ENCODE results near the gene AGAP5. TPM values are rescaled to one million over a fixed set of nuclear protein-coding genes. Genes with fewer than 3 reads are reported as not detected.
A peak's percentile ranks its signal among the peaks of the same experiment; 100 is the strongest.

The AGAP5 gene
- total and polyA plus RNA-seq, 10 of the 15 experiments (the other 5 are each of a cell fraction or from before 2014, with no cell fraction given), result 0.68 to 8.5 (median 6.7) TPM; not detected in 1

DNA sequence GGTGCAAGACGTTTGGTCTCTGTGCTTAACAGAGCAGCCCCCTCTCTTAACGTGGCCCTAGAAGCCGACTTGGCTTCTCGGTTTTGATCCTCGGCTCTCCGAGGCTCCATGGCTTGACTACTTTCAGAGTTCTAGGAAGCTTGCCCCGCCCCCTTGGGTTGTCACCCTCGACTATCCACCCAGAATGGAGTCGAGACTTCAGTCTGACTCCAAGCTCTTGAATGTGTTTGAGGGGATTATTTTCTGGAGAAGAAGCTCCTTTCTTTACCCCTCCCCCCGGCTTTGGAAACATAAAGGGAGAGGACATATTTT lies 46.7 kb upstream of the AGAP5 start:
- intact Hi-C loops (cut with micrococcal nuclease; ENCODE audit: unreplicated experiment) (loop anchor here (1.0 to 2.0 kb wide), 3 partner anchors 14 to 36 kb away; no protein-coding TSS in a partner anchor), in situ Hi-C loops (cut with MboI) (no loop called here)
- peak overlapping the region; percentile 85 for H3K4me2 ChIP-seq (ENCODE audit: control insufficient read depth, insufficient read depth)
- no peaks in the 10 kb centered on the region for H3K9me3 ChIP-seq (replicated peaks; ENCODE audit: control insufficient read depth, insufficient read depth, low read length)
- POLR2A ChIA-PET, result interaction anchor here (0.5 to 3.7 kb wide), 9 partner anchors 10 to 134 kb away, joined by 5 to 38 read pairs (median 15); partner anchors contain the start of gene CHCHD1
- 0% methylated on average over 10 of the region's 10 CpGs for WGBS (ENCODE audit: insufficient coverage, insufficient replicate concordance, low lambda C conversion rate, missing lambda C conversion rate)
- peak overlapping the region; percentile 68 for H2AFZ ChIP-seq (ENCODE audit: control insufficient read depth, low read depth, low read length)
- H3K27ac ChIP-seq (ENCODE audit: control insufficient read depth, insufficient read depth), result peak overlapping the region; percentile 97
- peak overlapping the region; percentile 96 for H3K9ac ChIP-seq (ENCODE audit: control insufficient read depth, insufficient read depth, low read length)
- RAD21 ChIA-PET (ENCODE audit: unreplicated experiment), result interaction anchor here (0.6 to 5.3 kb wide), 13 partner anchors 11 to 195 kb away, joined by 3 to 52 read pairs (median 5); partner anchors contain the start of gene CHCHD1
- peaks cover 11% of the 10 kb centered on the region for H3K4me1 ChIP-seq (ENCODE audit: control insufficient read depth, insufficient read depth, low read length)
- peaks cover 56% of the 10 kb centered on the region for H3K79me2 ChIP-seq (ENCODE audit: control insufficient read depth, insufficient read depth, low read length)
- CTCF ChIA-PET, result interaction anchor here (1.0 to 2.7 kb wide), 5 partner anchors 14 to 214 kb away, joined by 3 to 20 read pairs (median 4); no protein-coding TSS in a partner anchor
- H3K27me3 ChIP-seq (replicated peaks in 1 of 2; ENCODE audit: control insufficient read depth in 2 of 2, insufficient read depth in 2 of 2, low read length in 1 of 2), result no peaks in the 10 kb centered on the region
- TSS peak; percentile 87 for BruUV-seq (replicated peaks)
- DNase-seq (ENCODE audit: low read depth, low spot score), result no peak
- ATAC-seq, result peak; percentile 60
- no peaks in the 10 kb centered on the region for H4K20me1 ChIP-seq (ENCODE audit: control insufficient read depth, insufficient read depth)
- SMC1A ChIA-PET (ENCODE audit: uncharacterized antibody, unreplicated experiment), result interaction anchor here (0.8 to 4.1 kb wide), 12 partner anchors 9 to 95 kb away, joined by 3 to 35 read pairs (median 7); partner anchors contain the start of gene CHCHD1
- H3K4me3 ChIP-seq, result peak overlapping the region; percentile 95
- FAIRE-seq, result no peak
- TF ChIP-seq HCFC1 (IDR thresholded peaks at IDR 0.05; ENCODE audit: low read length) (no peak), SIN3A (IDR thresholded peaks at IDR 0.05; ENCODE audit: low read depth, low read length) (no peak), BACH1 (IDR thresholded peaks at IDR 0.05; ENCODE audit: borderline replicate concordance) (0 out of 2 replicates have a peak, but pooled peaks have one; percentile 7), WRNIP1 (IDR thresholded peaks at IDR 0.05; ENCODE audit: borderline replicate concordance, low read depth, low read length) (no peak), POU2F2 (IDR thresholded peaks at IDR 0.05; ENCODE audit: borderline replicate concordance, low read depth, low read length) (0 out of 3 replicates have a peak, but pooled peaks have one; percentile 10), SP1 (IDR thresholded peaks at IDR 0.05; ENCODE audit: low read depth, low read length) (no peak), RBBP5 (conservative IDR thresholded peaks at IDR 0.05) (no peak), TCF12 (IDR thresholded peaks at IDR 0.05; ENCODE audit: low read depth, low read length) (no peak), IKZF2 (IDR thresholded peaks at IDR 0.05) (0 out of 4 replicates have a peak, but pooled peaks of 1 of the 2 experiments have one; percentile 20), SREBF2 (IDR thresholded peaks at IDR 0.05; ENCODE audit: low read length) (no peak), NR2C1 (IDR thresholded peaks at IDR 0.05) (no peak), ZNF24 (IDR thresholded peaks at IDR 0.05) (no peak)
- TF ChIP-seq, protein P1, sequence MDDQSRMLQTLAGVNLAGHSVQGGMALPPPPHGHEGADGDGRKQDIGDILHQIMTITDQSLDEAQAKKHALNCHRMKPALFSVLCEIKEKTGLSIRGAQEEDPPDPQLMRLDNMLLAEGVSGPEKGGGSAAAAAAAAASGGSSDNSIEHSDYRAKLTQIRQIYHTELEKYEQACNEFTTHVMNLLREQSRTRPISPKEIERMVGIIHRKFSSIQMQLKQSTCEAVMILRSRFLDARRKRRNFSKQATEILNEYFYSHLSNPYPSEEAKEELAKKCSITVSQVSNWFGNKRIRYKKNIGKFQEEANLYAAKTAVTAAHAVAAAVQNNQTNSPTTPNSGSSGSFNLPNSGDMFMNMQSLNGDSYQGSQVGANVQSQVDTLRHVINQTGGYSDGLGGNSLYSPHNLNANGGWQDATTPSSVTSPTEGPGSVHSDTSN (IDR thresholded peaks at IDR 0.05; ENCODE audit: insufficient replicate concordance, low read depth, low read length), result no peak
- TF ChIP-seq, protein P2, sequence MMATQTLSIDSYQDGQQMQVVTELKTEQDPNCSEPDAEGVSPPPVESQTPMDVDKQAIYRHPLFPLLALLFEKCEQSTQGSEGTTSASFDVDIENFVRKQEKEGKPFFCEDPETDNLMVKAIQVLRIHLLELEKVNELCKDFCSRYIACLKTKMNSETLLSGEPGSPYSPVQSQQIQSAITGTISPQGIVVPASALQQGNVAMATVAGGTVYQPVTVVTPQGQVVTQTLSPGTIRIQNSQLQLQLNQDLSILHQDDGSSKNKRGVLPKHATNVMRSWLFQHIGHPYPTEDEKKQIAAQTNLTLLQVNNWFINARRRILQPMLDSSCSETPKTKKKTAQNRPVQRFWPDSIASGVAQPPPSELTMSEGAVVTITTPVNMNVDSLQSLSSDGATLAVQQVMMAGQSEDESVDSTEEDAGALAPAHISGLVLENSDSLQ (IDR thresholded peaks at IDR 0.05), result no peak
- TF ChIP-seq, protein P3, sequence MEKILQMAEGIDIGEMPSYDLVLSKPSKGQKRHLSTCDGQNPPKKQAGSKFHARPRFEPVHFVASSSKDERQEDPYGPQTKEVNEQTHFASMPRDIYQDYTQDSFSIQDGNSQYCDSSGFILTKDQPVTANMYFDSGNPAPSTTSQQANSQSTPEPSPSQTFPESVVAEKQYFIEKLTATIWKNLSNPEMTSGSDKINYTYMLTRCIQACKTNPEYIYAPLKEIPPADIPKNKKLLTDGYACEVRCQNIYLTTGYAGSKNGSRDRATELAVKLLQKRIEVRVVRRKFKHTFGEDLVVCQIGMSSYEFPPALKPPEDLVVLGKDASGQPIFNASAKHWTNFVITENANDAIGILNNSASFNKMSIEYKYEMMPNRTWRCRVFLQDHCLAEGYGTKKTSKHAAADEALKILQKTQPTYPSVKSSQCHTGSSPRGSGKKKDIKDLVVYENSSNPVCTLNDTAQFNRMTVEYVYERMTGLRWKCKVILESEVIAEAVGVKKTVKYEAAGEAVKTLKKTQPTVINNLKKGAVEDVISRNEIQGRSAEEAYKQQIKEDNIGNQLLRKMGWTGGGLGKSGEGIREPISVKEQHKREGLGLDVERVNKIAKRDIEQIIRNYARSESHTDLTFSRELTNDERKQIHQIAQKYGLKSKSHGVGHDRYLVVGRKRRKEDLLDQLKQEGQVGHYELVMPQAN (conservative IDR thresholded peaks at IDR 0.05), result 0 out of 2 replicates have a peak, but pooled peaks have one; percentile 55
- TF ChIP-seq, protein P4, sequence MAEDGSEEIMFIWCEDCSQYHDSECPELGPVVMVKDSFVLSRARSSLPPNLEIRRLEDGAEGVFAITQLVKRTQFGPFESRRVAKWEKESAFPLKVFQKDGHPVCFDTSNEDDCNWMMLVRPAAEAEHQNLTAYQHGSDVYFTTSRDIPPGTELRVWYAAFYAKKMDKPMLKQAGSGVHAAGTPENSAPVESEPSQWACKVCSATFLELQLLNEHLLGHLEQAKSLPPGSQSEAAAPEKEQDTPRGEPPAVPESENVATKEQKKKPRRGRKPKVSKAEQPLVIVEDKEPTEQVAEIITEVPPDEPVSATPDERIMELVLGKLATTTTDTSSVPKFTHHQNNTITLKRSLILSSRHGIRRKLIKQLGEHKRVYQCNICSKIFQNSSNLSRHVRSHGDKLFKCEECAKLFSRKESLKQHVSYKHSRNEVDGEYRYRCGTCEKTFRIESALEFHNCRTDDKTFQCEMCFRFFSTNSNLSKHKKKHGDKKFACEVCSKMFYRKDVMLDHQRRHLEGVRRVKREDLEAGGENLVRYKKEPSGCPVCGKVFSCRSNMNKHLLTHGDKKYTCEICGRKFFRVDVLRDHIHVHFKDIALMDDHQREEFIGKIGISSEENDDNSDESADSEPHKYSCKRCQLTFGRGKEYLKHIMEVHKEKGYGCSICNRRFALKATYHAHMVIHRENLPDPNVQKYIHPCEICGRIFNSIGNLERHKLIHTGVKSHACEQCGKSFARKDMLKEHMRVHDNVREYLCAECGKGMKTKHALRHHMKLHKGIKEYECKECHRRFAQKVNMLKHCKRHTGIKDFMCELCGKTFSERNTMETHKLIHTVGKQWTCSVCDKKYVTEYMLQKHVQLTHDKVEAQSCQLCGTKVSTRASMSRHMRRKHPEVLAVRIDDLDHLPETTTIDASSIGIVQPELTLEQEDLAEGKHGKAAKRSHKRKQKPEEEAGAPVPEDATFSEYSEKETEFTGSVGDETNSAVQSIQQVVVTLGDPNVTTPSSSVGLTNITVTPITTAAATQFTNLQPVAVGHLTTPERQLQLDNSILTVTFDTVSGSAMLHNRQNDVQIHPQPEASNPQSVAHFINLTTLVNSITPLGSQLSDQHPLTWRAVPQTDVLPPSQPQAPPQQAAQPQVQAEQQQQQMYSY (CRISPR knock-in tag; IDR thresholded peaks at IDR 0.05), result no peak
- peaks cover under 1 to 2% of the 10 kb centered on the region in 2 experiments; a peak in 2 of 4 replicates for H3K36me3 ChIP-seq (ENCODE audit: control insufficient read depth in 2 of 2, insufficient read depth in 2 of 2, low read length in 1 of 2)
